ENCODE measurements around the gene IL6R.

Gene IL6R

DNA sequence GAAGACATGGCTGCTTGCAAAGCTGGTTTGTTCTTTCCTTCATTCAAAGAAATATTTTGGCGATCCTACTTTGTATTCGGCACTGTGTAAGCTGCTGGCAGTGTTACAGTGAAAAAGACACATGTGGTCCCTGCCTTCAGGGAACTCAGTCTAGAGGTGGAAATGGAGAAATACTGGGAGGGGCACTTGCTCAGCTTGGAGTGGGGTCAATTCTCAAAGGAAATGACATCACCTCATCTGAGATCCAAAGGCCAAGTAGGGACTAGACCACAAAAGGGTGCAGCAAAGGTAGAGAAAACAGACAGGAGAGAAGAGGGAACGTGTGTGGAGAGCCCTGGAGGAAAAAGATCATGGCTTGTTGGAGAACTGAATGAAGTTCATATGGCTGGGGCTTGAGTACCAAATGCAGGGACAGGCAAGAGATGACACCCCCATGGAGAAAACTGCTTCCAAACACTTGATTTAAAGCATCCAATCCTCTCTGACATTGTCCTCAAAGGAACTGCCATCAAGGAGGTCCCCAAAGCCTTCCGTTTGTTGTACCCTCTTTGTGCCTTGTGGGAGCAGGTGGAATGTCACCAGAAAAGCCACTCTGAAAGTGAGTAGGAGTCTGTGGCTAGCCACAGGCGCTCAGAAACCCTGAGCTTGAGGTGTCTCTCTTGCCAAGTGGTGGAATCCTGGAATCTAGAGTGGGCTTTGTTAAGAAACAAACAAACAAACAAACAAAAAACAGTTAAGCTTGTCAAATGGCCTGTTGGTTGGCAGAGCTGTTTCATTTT is 48.6 kb downstream of the IL6R start:
- no peak for DNase-seq

DNA sequence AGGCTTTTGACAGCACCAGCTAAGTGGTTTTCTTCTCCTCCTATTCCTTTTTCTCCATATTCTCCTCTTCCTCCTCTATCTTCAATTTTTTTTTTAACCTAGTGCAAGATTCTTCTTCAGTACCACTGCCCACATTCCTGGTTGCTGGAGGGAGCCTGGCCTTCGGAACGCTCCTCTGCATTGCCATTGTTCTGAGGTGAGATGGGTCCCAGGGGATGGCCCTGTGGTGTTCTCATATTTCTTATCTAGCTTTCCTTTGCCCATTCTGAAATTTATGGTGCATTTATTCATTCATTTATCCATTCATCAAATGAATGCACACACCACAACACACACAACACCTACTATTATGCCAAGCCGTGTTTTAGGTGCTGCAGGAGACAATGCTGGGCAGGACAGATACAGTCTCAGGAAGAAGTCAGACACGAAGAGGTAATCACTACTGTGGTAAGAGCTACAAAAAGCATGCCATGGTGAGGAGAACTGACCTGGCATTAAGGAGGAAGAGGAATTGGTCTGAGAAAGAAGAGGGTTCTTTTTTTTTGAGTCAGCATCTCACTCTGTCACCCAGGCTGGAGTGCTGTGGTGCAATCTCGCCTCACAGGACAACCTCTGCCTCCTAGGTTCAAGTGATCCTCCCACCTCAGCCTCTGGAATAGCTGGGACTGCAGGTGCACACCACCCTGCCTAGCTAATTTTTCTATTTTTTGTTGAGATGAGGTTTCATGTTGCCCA is 49.4 kb downstream of the IL6R start:
- DNase-seq, result no peak

DNA sequence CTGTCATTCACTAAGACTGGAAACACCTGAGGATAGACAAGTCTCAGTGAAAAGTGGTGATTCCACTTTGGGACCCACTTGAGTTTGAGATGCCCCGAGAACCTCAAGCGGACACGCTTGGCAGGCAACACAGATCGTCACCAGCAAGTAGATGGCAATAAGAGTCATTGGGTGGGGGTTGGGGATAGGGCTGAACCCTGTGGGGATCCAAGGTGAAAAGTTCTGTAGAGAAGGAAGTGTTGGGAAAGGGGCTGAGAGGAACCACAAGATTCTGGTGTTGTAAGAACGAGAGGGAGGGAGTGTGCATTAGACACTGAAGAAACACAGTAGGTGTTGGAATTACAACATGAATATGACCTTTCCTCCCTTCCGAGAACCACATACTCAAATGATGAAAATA is 51.5 kb downstream of the IL6R start:
- no peak for DNase-seq

DNA sequence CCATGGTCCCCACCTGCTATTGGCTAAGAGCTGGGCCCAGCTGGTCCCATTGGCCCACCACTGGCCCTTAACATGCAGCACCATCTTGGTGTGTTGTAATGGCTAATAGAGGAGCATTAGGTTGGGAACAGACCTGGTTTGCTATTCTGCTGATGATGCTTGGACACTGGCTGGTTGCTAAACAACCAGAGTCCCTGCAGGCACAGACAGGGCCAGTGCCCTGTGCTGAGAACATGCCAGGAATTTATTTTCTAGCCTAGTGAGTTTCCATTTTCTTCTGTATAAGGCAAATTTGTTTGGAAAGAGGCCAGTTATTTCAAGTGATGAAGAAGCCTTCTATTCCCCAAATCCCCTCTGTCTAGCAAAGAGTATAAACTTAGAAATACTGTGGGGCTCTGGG is 53.9 kb downstream of the IL6R start:
- no peak for DNase-seq

DNA sequence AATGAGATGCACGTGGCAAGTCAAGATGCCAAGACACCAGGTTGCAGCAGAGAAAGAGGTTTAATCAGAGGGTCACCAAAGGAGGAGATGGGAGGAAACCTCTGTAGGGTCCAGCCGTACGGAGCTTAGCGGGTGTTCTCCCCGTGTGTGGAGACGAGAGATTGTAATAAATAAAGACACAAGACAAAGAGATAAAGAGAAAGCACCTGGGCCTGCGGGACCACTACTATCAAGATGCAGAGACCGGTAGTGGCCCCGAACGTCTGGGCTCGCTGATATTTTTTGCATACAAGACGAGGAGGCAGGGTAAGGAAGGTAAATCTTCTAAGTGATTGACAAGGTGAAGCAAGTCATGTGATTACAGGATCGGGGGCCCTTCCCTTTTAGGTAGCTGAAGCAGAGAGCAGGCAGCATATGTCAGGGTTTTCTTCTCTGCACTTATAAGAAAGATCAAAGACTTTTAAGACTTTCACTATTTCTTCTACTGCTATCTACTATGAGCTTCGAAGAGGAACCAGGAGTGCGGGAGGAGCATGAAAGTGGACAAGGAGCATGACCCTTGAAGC is 55.6 kb downstream of the IL6R start:
- no peak for DNase-seq

DNA sequence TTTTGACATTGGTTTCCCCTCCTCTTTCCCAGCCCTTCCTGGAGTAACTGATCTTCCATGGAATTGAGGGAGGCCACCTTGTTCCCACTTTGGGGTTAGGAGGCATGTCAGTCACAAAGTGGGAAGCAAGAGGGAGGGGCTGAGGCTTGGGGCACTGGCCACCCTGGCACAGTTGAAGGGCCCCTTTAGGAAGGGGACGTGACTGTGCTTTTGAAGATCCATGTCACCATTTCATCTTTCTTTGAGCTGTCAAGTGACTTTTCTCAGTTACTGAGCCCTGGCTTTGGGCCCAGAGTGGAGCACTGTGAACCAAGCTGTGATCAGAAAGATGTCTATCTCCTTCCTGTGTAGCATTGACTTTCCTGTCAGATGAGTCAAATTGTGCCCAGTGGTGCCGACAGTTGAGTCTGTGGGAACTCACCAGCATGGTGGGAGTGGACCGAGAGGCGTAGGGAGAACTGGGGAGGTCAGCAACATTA is 58.4 kb downstream of the IL6R start:
- peak; percentile 51 to 58 for DNase-seq

DNA sequence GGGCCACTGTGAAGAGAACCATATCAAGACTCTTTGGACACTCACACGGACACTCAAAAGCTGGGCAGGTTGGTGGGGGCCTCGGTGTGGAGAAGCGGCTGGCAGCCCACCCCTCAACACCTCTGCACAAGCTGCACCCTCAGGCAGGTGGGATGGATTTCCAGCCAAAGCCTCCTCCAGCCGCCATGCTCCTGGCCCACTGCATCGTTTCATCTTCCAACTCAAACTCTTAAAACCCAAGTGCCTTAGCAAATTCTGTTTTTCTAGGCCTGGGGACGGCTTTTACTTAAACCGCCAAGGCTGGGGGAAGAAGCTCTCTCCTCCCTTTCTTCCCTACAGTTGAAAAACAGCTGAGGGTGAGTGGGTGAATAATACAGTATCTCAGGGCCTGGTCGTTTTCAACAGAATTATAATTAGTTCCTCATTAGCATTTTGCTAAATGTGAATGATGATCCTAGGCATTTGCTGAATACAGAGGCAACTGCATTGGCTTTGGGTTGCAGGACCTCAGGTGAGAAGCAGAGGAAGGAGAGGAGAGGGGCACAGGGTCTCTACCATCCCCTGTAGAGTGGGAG is 60.6 kb downstream of the IL6R start:
- no peak for DNase-seq

DNA sequence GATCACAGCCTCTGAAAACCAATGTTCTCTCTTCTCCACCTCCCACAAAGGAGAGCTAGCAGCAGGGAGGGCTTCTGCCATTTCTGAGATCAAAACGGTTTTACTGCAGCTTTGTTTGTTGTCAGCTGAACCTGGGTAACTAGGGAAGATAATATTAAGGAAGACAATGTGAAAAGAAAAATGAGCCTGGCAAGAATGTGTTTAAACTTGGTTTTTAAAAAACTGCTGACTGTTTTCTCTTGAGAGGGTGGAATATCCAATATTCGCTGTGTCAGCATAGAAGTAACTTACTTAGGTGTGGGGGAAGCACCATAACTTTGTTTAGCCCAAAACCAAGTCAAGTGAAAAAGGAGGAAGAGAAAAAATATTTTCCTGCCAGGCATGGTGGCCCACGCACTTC is 61.1 kb downstream of the IL6R start:
- DNase-seq, result no peak

DNA sequence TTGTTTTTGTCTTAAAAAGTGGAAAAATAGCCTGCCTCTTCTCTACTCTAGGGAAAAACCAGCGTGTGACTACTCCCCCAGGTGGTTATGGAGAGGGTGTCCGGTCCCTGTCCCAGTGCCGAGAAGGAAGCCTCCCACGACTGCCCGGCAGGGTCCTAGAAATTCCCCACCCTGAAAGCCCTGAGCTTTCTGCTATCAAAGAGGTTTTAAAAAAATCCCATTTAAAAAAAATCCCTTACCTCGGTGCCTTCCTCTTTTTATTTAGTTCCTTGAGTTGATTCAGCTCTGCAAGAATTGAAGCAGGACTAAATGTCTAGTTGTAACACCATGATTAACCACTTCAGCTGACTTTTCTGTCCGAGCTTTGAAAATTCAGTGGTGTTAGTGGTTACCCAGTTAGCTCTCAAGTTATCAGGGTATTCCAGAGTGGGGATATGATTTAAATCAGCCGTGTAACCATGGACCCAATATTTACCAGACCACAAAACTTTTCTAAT is 61.8 kb downstream of the IL6R start:
- DNase-seq, result no peak

DNA sequence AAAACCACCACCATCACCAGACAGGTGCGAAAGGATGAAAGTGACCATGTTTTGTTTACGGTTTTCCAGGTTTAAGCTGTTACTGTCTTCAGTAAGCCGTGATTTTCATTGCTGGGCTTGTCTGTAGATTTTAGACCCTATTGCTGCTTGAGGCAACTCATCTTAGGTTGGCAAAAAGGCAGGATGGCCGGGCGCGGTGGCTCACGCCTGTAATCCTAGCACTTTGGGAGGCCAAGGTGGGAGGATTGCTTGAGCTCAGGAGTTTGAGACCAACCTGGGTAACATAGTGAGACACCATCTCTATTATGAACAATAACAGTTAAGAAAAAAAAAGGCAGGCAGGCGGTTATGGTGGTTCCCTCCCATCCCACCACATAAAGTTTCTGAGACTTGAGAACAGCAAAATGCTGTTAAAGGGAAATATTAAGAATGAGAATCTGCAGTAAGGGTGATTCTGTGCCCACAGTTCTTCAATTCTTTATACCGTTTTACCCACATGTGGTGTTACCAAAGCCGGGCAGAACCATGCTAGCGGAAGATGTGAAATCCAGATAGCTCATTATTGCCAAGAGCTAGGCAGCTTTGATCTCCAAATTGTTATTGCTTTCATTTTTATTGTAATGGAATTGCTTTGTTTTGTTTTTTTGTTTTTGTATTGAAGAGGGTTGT is 62.4 kb downstream of the IL6R start:
- no peak for DNase-seq

DNA sequence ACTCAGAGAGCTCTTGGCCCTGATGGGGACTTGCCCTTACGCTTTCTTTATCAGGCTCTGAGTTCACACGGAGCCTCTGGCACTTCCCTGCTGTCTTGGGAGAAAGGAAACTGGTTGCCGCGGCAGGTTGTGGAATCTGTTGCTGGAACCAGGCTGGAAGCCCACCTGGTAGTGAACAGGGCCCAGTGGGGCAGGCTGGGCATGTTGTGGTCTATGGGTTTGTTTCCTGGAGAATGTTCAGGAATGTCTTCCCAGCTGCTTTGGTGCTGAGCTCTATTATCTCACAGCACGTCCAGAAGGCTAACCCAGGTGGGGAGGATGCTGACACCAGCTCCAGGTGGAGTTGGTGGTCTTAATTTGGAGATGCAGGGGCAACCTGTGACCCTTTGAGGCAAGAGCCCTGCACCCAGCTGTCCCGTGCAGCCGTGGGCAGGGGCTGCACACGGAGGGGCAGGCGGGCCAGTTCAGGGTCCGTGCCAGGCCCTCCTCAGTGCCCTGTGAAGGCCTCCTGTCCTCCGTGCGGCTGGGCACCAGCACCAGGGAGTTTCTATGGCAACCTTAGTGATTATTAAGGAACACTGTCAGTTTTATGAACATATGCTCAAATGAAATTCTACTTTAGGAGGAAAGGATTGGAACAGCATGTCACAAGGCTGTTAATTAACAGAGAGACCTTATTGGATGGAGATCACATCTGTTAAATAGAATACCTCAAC is 63.5 kb downstream of the IL6R start:
- no peak for DNase-seq

DNA sequence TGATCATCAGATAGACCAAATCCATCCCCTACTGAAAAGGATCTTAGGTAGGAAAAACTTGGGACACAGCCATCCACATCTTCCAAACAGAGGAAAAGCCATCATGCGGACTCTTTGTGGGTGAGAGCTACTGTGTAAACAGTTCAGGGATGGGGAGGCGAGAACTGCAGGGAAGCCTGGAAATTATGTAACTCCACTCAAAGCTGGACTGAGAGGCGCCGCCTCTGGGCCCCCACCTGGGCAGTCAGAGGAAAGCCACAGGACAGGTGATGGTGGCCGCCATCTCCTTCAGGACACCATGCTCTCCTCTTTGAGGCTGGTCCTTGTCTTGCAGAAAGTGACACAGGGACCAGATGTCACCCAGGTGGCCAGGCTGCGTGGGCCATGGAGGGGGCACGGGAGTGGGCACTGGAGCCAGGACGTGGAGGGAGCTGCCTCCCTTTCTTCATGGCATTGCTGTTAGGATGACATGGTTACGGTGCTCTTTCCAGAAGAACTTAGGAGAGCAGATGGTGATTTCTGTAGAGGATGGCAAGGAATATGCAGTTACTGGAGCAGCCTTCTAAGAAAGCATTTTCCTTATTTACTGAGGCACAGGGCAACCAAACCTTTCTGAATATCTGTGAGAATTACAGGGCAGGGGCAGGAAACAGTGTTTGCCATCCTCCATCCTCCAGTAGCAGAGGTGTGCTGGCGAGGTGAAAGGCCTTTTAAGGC is 64.9 kb downstream of the IL6R start:
- no peak for DNase-seq

DNA sequence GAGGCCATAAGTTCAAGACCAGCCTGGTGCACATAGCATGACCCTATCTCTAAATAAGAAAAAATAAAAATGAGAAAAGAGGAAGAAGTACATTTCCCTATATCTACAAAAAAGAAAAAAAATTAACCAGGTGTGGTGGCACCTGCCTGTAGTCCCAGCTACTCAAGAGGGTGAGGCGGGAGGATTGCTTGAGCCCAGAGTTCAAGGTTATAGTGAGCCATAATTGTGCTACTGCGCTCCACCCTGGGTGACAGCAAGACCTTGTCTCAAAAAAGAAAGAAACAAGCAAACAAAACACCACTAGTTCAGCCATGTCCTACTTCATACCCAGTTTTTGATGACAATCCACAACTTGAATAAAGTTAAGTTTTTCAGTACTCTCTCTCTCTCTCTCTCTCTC is 66.2 kb downstream of the IL6R start:
- no peak for DNase-seq

DNA sequence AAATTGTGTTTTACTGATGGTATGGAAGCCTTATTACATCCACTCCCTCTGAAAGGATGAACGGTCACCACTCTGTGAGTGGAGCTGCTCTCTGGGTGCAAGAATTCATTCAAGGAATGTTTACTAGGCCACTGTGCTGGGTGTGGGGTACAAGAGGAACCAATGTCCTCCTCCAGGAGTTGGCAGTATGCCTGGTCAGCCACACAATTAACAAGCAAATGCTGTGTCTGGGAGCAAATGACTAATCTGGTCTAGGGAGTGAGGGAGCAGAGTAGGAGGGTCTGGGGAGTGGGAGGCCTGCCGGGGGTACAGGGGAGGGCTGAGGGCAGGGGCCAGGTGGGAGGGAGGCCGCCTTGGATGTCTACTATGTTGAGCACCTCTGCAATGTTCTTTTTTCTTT is 69.7 kb downstream of the IL6R start:
- DNase-seq, result no peak

DNA sequence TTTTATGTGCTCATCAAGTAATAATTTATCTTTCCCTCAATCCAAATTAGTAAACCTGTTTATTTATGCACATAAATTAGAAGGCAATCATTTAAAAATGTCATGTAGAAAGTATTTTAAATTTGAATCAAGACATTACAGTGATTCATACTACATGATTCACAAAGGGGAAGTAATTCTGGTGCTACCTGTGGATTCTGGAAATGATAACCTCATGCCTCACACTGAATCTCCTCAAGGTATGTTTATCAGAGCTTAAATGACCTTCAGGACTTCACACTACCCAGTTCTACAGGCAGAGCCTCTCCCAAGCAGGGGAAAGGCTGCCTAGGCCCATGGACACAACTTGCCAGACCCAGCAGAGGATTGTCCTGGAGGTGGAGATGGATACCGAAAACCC is 71.6 kb downstream of the IL6R start:
- DNase-seq, result no peak

DNA sequence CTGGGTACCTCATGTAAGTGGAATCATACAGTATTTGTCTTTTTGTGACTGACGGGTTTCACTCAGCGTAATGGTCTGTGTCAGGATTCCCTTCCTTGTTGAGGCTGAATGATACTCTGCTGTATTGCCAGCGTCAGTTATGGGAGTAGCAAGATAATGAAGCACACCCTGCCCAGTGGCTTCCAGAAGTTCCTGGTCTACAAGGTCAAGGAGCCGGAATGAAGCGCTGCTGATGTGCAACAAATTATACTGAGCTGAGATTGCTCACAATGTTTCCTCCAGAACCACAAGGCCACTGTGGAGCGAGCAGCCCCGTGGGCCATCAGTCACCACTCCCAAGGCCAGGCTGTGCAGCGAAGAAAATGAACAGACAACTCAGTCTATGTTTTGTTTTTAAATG is 72.9 kb downstream of the IL6R start:
- no peak for DNase-seq

DNA sequence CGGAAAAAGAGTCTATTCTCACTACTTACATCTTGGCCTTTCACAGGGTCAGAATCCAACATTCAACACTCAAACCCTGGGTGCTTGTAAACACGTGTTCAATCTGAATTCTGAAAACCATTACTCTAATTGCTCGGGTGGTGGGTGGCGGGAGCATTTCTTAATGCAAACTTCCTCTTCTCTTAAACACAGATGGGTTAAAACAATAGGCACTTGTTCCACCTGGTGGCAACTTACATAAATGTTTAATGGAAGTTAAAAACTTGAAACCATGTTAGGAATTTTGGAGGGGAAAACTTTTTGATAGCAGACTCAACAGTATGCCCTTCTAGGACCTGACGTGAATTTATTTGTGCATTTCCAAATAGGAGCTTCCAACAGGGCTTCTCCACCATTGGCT is 73.5 kb downstream of the IL6R start:
- DNase-seq, result peak in 1 of 2 experiments; percentile 17

DNA sequence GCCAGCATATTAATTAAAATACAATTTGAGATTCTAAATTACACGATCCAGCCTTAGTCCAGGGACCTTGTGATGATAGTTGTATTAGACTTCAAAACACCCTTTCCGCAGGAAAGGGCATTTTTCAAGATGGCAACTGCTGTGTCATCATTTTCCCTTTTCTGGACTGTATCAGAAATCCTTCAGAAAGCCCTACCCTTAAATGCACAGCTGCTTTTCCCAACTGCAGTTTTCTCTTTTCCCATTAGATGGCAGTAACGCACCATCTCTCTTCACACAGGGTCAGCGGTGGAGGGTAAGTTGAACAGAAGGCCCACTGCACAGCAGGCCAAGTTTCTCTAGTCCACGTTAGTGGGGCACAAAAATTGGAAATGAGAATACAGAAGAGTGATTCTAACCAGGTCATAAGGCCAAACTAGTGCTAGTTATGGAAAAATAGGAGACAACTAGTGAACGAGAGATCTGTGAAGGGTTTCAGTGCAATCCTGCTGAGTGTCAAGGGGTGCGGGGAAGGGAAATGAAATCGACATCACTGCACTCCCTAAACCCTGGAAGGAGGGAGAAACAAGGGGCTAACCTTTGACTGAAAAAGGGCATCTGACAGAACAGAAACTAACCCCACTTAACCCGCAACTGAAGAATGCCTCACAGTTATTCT is 74.8 kb downstream of the IL6R start:
- peak; percentile 35 to 39 for DNase-seq

DNA sequence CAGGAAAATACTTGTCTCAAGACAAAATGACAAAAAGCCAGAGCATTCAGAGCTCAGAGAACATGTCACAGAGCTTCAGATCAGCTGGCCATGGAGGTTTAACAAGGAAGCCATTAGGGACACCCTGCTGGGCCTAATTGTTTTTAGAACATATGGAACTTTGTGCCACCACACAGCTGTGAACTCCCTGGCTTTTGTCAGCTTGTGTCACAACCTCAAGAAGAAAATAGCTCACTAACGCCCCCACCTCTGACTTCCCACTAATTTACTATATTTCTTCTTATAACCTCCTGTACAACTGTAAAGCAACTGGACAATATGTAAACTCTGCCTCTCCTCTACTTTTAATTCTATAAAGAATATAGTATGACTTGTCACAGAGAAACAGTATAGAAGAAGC is 75.9 kb downstream of the IL6R start:
- DNase-seq, result no peak

DNA sequence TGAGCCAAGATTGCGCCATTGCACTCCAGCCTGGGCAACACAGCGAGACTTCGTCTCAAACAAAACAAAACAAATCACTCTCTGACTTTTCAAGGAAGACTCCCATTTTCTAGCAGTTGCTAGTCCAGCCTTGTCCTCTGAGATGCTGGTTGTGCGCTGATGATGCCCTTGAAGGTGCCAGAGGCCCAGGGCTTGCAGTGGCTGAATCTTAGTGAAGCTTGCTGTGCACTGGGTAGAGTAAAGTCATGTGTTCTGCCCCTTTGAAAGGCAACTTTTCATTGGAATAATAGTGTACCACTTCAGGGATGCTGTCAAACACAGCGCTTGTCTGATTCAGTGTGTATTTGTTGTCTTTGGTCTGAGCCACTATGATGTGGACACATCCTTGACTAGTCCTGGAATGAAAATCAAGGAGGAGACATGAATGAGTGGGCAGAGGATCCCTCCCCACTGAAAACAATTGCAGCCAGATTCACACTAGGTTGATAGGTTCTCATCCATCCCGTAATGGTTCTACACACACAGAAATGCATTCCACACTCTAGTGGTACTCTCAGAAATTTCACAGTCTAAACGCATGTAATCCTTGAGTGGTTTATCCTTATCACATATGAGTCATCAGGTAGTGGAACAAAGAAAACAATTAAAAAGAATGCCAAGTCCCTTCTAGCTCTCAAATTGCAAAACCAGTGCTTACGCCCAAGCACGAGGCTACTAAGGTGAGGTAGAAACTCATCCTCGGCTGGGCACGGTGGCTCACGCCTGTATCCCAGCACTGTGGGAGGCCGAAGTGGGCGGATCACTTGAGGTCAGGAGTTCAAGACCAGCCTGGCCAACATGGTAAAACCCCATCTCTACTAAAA is 79.0 kb downstream of the IL6R start:
- no peak for DNase-seq
